GM12878 (cell line): ENCODE measurements around the gene LMBRD1. TPM values are rescaled to one million over a fixed set of nuclear protein-coding genes. Genes with fewer than 3 reads are reported as not detected.

Experiments
- ATAC-seq: fragments of 200-7000 bp; cut with Tn5 transposase; 3 replicates; pipeline ENCODE4 v1.9.1; 2020; ENCODE audit warnings: mild to moderate bottlenecking, moderate library complexity
- BruUV-seq: library from RNA; stranded (reverse); fragments of 400-500 nt; replicated peaks from 2 replicates; lab custom pipeline; 2021; lab: Mats Ljungman, UMichigan
- CTCF ChIA-PET: fragments of 300-600 bp; sonication (Branson Sonifier 250); formaldehyde crosslinking; extraction: SDS; loops from one replicate; lab custom pipeline; 2021; ENCODE audit warnings: inconsistent platforms; lab: Yijun Ruan, JAX
- POLR2A ChIA-PET: fragments of 350-600 bp; formaldehyde crosslinking; extraction: SDS; loops from one replicate; lab custom pipeline; 2021; ENCODE audit warnings: inconsistent platforms; lab: Charles Lee
- RAD21 ChIA-PET: fragments of 300-600 bp; sonication (Branson Sonifier 250); formaldehyde crosslinking; loops from one replicate; lab custom pipeline; 2023; ENCODE audit warnings: antibody characterized with exemption; ENCODE audit not compliant: unreplicated experiment; lab: Charles Lee
- SMC1A ChIA-PET: fragments of 300-600 bp; sonication (Branson Sonifier 250); formaldehyde crosslinking; loops from one replicate; lab custom pipeline; 2023; ENCODE audit not compliant: unreplicated experiment, uncharacterized antibody; lab: Charles Lee
- DNase-seq: peaks from one replicate; pipeline ENCODE4 v3.0.0-alpha.2; 2011; ENCODE audit warnings: low read depth, low spot score
- FAIRE-seq: peaks from 3 replicates; lab custom pipeline; 2011; peaks lifted over from hg19 to GRCh38; lab: Jason Lieb, UNC
- H2AFZ ChIP-seq: 2 replicates; pipeline ENCODE4 v1.6.0; 2011; ENCODE audit warnings: low read depth, low read length, control low read depth; ENCODE audit not compliant: control insufficient read depth
- H3K27ac ChIP-seq: 2 replicates; pipeline ENCODE4 v1.5.1; 2011; ENCODE audit warnings: control low read depth; ENCODE audit not compliant: control insufficient read depth, insufficient read depth
- H3K27me3 ChIP-seq, 2 experiments: replicated peaks in 1 of 2; 2 replicates each; pipeline versions ENCODE4 v1.6.0 to v1.6.1; 2011; ENCODE audit warnings: low read length in 1 of 2; ENCODE audit not compliant: control insufficient read depth in 2 of 2, insufficient read depth in 2 of 2
- H3K36me3 ChIP-seq, 2 experiments: 2 replicates each; pipeline ENCODE4 v1.5.1; 2011; ENCODE audit warnings: low read length in 1 of 2; ENCODE audit not compliant: control insufficient read depth in 2 of 2, insufficient read depth in 2 of 2
- H3K4me1 ChIP-seq: 2 replicates; pipeline ENCODE4 v1.6.1; 2011; ENCODE audit warnings: mild to moderate bottlenecking, low read length, moderate library complexity, mixed read lengths; ENCODE audit not compliant: control insufficient read depth, insufficient read depth
- H3K4me2 ChIP-seq: 2 replicates; pipeline ENCODE4 v1.6.0; 2011; ENCODE audit warnings: control low read depth; ENCODE audit not compliant: control insufficient read depth, insufficient read depth
- H3K4me3 ChIP-seq: fragments of 200-600 bp; sonication (generic); 2 replicates; pipeline ENCODE4 v1.5.1; 2016
- H3K79me2 ChIP-seq: 2 replicates; pipeline ENCODE4 v1.6.0; 2011; ENCODE audit warnings: low read length; ENCODE audit not compliant: control insufficient read depth, insufficient read depth
- H3K9ac ChIP-seq: 2 replicates; pipeline ENCODE4 v1.8.0; 2011; ENCODE audit warnings: low read length, control low read depth, mixed read lengths; ENCODE audit not compliant: control insufficient read depth, insufficient read depth
- H3K9me3 ChIP-seq: replicated peaks from 3 replicates; pipeline ENCODE4 v1.5.1; 2011; ENCODE audit warnings: mild to moderate bottlenecking, low read length; ENCODE audit not compliant: control insufficient read depth, insufficient read depth
- H4K20me1 ChIP-seq: 2 replicates; pipeline ENCODE4 v1.6.0; 2011; ENCODE audit not compliant: control insufficient read depth, insufficient read depth
- EGR1 ChIP-seq, 2 experiments: IDR thresholded peaks; 1 replicate in 1 of 2; 2 replicates in 1 of 2; pipeline ENCODE4 v1.6.1; 2011 to 2012; ENCODE audit warnings: low read depth in 2 of 2, low read length in 2 of 2, borderline replicate concordance in 1 of 2, mild to moderate bottlenecking in 1 of 2, moderate library complexity in 1 of 2
- RBBP5 ChIP-seq: fragments of 200-600 bp; sonication (generic); conservative IDR thresholded peaks from 2 replicates; pipeline ENCODE4 v1.6.1; 2016
- SP1 ChIP-seq: IDR thresholded peaks from one replicate; pipeline ENCODE4 v1.6.1; 2011; ENCODE audit warnings: low read depth, low read length
- SPI1 ChIP-seq: IDR thresholded peaks from 2 replicates; pipeline ENCODE4 v1.6.1; 2011; ENCODE audit warnings: low read depth, mild to moderate bottlenecking, low read length, moderate library complexity, borderline replicate concordance; ENCODE audit not compliant: insufficient read depth
- ZNF384 ChIP-seq: IDR thresholded peaks from 2 replicates; pipeline ENCODE4 v1.6.1; 2012; ENCODE audit warnings: low read depth, mild to moderate bottlenecking, low read length, improper control_type of control experiment, borderline replicate concordance
- WGBS: methylation state at CpG from one replicate; pipeline ENCODE4 v1.1.6; 2016; ENCODE audit warnings: low lambda C conversion rate; ENCODE audit not compliant: insufficient replicate concordance, insufficient coverage; ENCODE audit errors: missing lambda C conversion rate; 5-methylcytosine and 5-hydroxymethylcytosine counted together
- in situ Hi-C: fragments of 300-500 bp; cut with MboI; formaldehyde crosslinking; loops from 9 replicates; pipeline ENCODE4 v1.14.3; 2018; ENCODE audit warnings: mixed read lengths
- intact Hi-C: fragments of 100-400 bp; cut with micrococcal nuclease; formaldehyde crosslinking; loops from one replicate; pipeline ENCODE4 v1.14.2; 2022; ENCODE audit not compliant: unreplicated experiment
- polyA plus RNA-seq, 11 experiments: library from polyadenylated mRNA; depleted of rRNA in 4 of 11; unstranded in 6 of 11; stranded (reverse) in 5 of 11; fragments of >200 nt; fragmentation: Nextera tagmentation in 4 of 11; fragmentation: Illumina TruSeq in 1 of 11; extraction: Ambion mirVana in 4 of 11; extraction: Trizol in 1 of 11; gene quantifications; 1 replicate in 1 of 11; 2 replicates in 10 of 11; pipeline versions ENCODE4 v1.2.1 to v1.2.3, GENCODE V29; 2011 to 2016; ENCODE audit warnings: inconsistent platforms in 2 of 11, missing spikeins in 2 of 11, low read depth in 1 of 11
- total RNA-seq, 4 experiments: library from RNA; depleted of rRNA in 3 of 4; stranded (reverse); fragments of >200 nt in 3 of 4; fragmentation: Illumina TruSeq in 1 of 4; extraction: Trizol in 1 of 4; gene quantifications; 2 replicates each; pipeline versions ENCODE4 v1.2.1 to v1.2.3, GENCODE V29; 2013 to 2021
- TF ChIP-seq, protein P1 (sequence below): IDR thresholded peaks from 2 replicates; pipeline ENCODE4 v1.6.1; 2012; ENCODE audit warnings: low read depth, low read length, improper control_type of control experiment
- TF ChIP-seq, protein P2 (sequence below): fragments of 450-650 bp; IDR thresholded peaks from 2 replicates; pipeline ENCODE4 v1.6.1; 2018; ENCODE audit warnings: borderline replicate concordance, mild to moderate bottlenecking; ENCODE audit not compliant: partially characterized antibody

LMBRD1 gene
- total and polyA plus RNA-seq, 10 of the 15 experiments (the other 5 are each of a cell fraction or from before 2014, with no cell fraction given): 20.0 to 82.1 (median 27.2) TPM

DNA sequence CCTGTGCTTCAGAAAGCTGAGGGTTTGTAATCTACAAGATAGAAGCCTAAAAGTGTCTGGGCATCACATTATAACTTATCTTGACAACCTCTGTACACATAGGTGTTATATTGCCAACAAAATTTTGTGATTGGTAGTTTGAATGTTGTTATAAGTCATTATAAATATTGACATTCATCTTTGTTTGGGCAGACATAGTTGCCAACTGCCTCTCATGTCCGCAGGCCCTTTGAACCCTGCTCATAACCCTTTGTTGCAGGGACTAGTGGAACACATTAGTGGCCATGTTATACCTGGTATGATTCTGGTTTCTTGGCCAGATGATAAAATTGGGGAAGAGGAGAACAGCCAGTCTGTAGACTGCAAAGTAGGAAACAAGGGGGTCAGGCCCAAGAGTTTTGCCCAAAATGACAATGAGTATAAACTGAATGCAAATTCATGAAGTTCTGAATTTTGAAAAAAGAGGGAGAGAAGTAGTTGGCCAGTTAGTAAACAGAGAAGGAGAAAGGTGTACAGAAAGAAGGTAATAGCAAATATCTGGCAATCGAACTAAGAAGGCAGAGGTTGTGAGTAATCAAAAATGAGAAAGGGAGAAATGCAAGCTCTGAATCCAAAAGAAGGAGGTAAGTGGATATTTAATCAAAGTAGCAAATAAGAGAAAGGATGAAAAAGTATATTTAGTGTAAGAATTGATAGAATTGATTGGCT is 21.6 kb upstream of the LMBRD1 start:
- RAD21 ChIA-PET: interaction anchor here (1.4 kb wide), 1 partner anchor 16 kb away, joined by 4 read pairs; no protein-coding TSS in a partner anchor
- no peaks in the 10 kb centered on the region; the same call in 1 of the 2 replicates for H3K79me2 ChIP-seq
- H2AFZ ChIP-seq: no peak overlapping the region
- H3K9me3 ChIP-seq: no peaks in the 10 kb centered on the region
- no peaks in the 10 kb centered on the region for H4K20me1 ChIP-seq
- intact Hi-C loops (no loop called here), in situ Hi-C loops (no loop called here)
- ATAC-seq (no peak), FAIRE-seq (no peak), DNase-seq (no peak)
- no peak overlapping the region for H3K4me2 ChIP-seq
- H3K4me3 ChIP-seq: no peak overlapping the region
- POLR2A ChIA-PET: interaction anchor here (0.7 to 0.9 kb wide), 2 partner anchors 22 to 24 kb away, joined by 3 to 5 read pairs; no protein-coding TSS in a partner anchor
- H3K4me1 ChIP-seq: peaks cover 35% of the 10 kb centered on the region
- SMC1A ChIA-PET: interaction anchor here (1.0 to 3.2 kb wide), 2 partner anchors 16 to 66 kb away, joined by 3 to 10 read pairs; no protein-coding TSS in a partner anchor
- WGBS: 100% methylated on average over 2 of the region's 2 CpGs
- no peak overlapping the region for H3K27ac ChIP-seq
- no peaks in the 10 kb centered on the region for H3K27me3 ChIP-seq
- BruUV-seq: no TSS peak
- CTCF ChIA-PET: no interaction called here
- TF ChIP-seq EGR1 (IDR thresholded peaks at IDR 0.05; ENCODE audit: borderline replicate concordance in 1 of 2, low read depth in 2 of 2, low read length in 2 of 2) (no peak), ZNF384 (no peak), RBBP5 (no peak), SP1 (no peak), SPI1 (no peak)
- TF ChIP-seq, protein P1, sequence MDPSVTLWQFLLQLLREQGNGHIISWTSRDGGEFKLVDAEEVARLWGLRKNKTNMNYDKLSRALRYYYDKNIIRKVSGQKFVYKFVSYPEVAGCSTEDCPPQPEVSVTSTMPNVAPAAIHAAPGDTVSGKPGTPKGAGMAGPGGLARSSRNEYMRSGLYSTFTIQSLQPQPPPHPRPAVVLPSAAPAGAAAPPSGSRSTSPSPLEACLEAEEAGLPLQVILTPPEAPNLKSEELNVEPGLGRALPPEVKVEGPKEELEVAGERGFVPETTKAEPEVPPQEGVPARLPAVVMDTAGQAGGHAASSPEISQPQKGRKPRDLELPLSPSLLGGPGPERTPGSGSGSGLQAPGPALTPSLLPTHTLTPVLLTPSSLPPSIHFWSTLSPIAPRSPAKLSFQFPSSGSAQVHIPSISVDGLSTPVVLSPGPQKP: no peak
- TF ChIP-seq, protein P2, sequence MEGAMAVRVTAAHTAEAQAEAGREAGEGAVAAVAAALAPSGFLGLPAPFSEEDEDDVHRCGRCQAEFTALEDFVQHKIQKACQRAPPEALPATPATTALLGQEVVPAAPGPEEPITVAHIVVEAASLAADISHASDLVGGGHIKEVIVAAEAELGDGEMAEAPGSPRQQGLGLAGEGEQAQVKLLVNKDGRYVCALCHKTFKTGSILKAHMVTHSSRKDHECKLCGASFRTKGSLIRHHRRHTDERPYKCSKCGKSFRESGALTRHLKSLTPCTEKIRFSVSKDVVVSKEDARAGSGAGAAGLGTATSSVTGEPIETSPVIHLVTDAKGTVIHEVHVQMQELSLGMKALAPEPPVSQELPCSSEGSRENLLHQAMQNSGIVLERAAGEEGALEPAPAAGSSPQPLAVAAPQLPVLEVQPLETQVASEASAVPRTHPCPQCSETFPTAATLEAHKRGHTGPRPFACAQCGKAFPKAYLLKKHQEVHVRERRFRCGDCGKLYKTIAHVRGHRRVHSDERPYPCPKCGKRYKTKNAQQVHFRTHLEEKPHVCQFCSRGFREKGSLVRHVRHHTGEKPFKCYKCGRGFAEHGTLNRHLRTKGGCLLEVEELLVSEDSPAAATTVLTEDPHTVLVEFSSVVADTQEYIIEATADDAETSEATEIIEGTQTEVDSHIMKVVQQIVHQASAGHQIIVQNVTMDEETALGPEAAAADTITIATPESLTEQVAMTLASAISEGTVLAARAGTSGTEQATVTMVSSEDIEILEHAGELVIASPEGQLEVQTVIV: no peak
- H3K9ac ChIP-seq: no peak overlapping the region
- no peaks in the 10 kb centered on the region for H3K36me3 ChIP-seq
